HuH-7.5 (cell line): ENCODE measurements around the gene ABHD15.

ENCODE experiments used
- DNase-seq: peaks from one replicate; pipeline ENCODE4 v3.0.0; 2011; ENCODE audit warnings: low spot score

Gene ABHD15

DNA sequence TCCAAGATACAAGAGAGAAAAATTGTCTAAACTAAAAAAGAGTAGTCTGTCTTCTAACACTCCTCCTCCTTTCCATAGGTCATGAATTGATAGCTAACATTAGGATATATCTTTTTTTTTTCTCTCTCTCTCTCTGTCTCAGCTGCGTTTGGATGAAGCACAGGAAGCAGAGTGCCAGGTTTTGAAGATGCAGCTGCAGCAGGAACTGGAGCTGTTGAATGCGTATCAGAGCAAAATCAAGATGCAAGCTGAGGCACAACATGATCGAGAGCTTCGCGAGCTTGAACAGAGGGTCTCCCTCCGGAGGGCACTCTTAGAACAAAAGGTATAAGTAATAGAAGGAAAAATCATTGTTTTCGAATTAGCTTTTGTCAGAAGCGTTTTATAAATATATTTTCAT lies 32.9 kb downstream of the ABHD15 start:
- DNase-seq = no peak

DNA sequence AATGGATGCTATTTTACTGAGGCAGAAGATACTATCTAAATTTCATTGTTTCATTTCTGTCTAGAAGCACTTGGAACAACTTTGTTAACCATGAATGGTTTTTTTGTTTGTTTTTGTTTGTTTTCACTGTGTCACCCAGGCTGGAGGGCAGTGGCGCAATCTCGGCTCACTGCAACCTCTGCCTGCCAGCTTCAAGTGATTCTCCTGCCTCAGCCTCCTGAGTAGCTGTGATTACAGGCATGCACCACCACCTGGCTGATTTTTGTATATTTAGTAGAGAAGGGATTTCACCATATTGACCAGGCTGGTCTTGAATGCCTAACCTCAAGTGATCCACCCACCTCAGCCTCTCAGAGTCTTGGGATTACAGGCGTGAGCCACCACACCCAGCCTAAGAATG lies 40.5 kb downstream of the ABHD15 start:
- DNase-seq = no peak

DNA sequence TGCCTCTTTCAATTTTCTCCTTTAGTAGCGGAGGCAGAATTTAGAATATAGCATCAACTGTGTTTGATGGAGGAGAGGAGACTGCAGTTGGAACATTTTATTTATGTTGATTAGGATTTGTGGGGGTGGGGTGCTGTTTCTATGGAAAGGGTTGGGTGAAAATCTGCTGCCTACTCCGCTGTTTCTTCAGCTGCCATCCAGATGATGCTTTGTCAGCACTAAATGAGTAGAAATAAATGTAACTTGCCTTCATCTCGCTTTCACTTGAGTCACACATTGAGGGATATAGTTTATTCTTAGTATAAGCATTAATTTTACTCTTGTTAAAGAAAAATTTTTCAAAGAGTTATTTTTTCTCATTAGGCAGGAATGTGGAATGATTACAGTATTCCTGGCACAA lies 42.1 kb downstream of the ABHD15 start:
- no peak for DNase-seq

GRCh38 chr17:29518359-29518758 lies 48.5 kb downstream of the ABHD15 start:
- no peak for DNase-seq

DNA sequence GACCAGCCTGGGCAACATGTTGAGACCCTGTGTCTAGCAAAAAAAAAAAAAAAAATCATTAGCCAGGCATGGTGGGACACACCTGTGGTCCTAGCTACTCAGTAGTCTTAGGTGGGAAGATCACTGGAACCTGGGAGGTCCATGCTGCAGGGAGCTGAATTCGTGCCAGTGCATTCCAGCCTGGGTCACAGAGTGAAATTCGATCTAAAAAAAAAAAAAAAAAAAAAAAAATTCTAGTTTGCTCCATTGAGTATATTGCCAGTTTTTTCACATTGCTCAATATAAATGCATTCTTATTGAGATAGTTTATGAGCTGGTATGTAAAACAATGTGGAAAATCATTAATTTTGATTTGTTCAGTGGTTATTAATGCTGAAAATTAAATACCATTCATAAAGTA lies 52.0 kb downstream of the ABHD15 start:
- DNase-seq = no peak

- DNase-seq = no peak
Measured at GRCh38 chr17:29510953-29511352, 55.9 kb downstream of the ABHD15 start.
